Thyroid gland (tissue), 4 donors: ENCODE measurements around the gene LUZP2. TPM values are rescaled to one million over a fixed set of nuclear protein-coding genes. Genes with fewer than 3 reads are reported as not detected.

ENCODE experiments used
- DNase-seq, 2 donors: peaks; one replicate each; pipeline ENCODE4 v3.0.0-alpha.2; 2019
- H3K27ac ChIP-seq, 3 donors: fragments of 200-600 bp; sonication (generic); 1 replicate in 2 of 3; 2 replicates in 1 of 3; pipeline ENCODE4 v1.5.1; 2016 to 2019; ENCODE audit warnings: mild to moderate bottlenecking in 1 of 3, moderate library complexity in 1 of 3
- H3K27me3 ChIP-seq: fragments of 200-600 bp; sonication (generic); one replicate; pipeline ENCODE4 v1.5.1; 2019
- H3K36me3 ChIP-seq, 2 donors: fragments of 200-600 bp; sonication (generic); one replicate each; pipeline ENCODE4 v1.5.1; 2016 to 2019
- H3K4me1 ChIP-seq, 2 donors: fragments of 200-600 bp; sonication (generic); one replicate each; pipeline ENCODE4 v1.5.1; 2017 to 2019
- H3K4me3 ChIP-seq, 3 donors: fragments of 200-600 bp; sonication (generic); replicated peaks in 1 of 3; 1 replicate in 2 of 3; 2 replicates in 1 of 3; pipeline ENCODE4 v1.5.1; 2016; ENCODE audit warnings: mild to moderate bottlenecking in 1 of 3
- H3K9me3 ChIP-seq: fragments of 200-600 bp; sonication (generic); one replicate; pipeline ENCODE4 v1.5.1; 2017
- POLR2A ChIP-seq, 2 donors: fragments of 450-650 bp; IDR thresholded peaks; one replicate each; pipeline ENCODE4 v1.6.1; 2017; ENCODE audit warnings: antibody characterized with exemption in 2 of 2, mild to moderate bottlenecking in 2 of 2, moderate library complexity in 1 of 2
- WGBS, 2 donors: methylation state at CpG; one replicate each; pipeline ENCODE4 v1.1.5; 2017; 5-methylcytosine and 5-hydroxymethylcytosine counted together
- intact Hi-C: fragments of 100-400 bp; cut with DNase I; formaldehyde crosslinking; loops from one replicate; pipeline ENCODE4 v1.15.1; 2023
- total RNA-seq, 4 donors: library from RNA; depleted of rRNA; stranded (reverse); fragments of >200 nt; gene quantifications; one replicate each; pipeline ENCODE4 v1.2.3, GENCODE V29; 2016
- TF ChIP-seq, protein P1 (sequence below), 6 experiments: fragments of 200-600 bp in 3 of 6; fragments of 450-650 bp in 3 of 6; sonication (generic) in 3 of 6; IDR thresholded peaks; one replicate each; pipeline ENCODE4 v1.5.1; 2016 to 2019; ENCODE audit warnings: antibody characterized with exemption in 6 of 6, mild to moderate bottlenecking in 2 of 6, inconsistent platforms in 1 of 6, moderate library complexity in 1 of 6

LUZP2 gene
- total RNA-seq, 4 donors from 2014 or later = not detected

DNA sequence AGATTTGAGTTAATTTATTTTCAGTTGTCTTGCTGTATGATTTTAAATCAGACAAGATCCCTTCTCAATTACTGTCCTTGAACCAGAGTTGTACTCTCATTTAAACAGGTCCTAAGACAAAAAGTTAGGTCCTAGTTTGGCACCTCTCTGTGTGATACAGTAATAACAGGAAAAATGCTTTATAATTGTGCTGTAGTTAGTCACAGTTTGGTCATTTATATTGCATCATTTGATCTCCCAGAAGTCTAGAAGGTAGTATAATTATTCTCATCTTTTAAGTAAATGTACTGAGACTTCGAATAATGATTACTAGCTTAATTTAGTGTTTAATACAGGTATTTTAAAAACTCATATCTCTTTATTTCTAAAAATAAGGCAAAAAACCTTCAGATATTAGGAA, 18.1 kb upstream of the LUZP2 start:
- intact Hi-C loops = no loop called here
- no peaks in the 10 kb centered on the region for H3K27me3 ChIP-seq
- no peak overlapping the region for H3K4me3 ChIP-seq
- no peaks in the 10 kb centered on the region for H3K9me3 ChIP-seq
- WGBS, 2 donors = 83 to 93% methylated on average over 1 of the region's 1 CpG
- TF ChIP-seq, protein P1, sequence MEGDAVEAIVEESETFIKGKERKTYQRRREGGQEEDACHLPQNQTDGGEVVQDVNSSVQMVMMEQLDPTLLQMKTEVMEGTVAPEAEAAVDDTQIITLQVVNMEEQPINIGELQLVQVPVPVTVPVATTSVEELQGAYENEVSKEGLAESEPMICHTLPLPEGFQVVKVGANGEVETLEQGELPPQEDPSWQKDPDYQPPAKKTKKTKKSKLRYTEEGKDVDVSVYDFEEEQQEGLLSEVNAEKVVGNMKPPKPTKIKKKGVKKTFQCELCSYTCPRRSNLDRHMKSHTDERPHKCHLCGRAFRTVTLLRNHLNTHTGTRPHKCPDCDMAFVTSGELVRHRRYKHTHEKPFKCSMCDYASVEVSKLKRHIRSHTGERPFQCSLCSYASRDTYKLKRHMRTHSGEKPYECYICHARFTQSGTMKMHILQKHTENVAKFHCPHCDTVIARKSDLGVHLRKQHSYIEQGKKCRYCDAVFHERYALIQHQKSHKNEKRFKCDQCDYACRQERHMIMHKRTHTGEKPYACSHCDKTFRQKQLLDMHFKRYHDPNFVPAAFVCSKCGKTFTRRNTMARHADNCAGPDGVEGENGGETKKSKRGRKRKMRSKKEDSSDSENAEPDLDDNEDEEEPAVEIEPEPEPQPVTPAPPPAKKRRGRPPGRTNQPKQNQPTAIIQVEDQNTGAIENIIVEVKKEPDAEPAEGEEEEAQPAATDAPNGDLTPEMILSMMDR (IDR thresholded peaks at IDR 0.05) = no peak
- TF ChIP-seq POLR2A (IDR thresholded peaks at IDR 0.05) = no peak
- no peak for DNase-seq
- H3K36me3 ChIP-seq = no peaks in the 10 kb centered on the region
- H3K27ac ChIP-seq = no peak overlapping the region
- no peaks in the 10 kb centered on the region for H3K4me1 ChIP-seq

DNA sequence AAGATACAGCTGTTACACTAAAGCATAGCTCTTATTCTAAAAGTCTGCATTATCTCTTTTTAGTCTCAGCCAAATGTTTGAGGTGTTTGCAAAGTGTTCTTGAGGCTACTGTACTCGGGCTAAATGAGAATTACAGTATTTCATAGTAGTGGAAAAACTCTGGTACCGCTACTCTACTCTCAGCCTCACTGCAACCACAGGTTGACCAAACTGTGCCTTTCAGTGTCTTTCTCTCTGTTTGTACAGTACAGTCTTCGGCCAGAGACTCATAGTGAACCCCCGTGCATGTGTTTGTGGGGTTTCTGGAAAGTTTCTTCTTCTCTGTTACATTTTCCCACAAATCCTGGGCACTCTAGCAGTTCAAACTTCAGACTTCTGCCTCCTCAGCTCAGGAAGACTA, 7.4 kb upstream of the LUZP2 start:
- Histone ChIP-seq H3K27me3 (no peaks in the 10 kb centered on the region), H3K27ac (no peak overlapping the region), H3K36me3 (no peaks in the 10 kb centered on the region), H3K4me1 (no peaks in the 10 kb centered on the region), H3K4me3 (no peak overlapping the region), H3K9me3 (no peaks in the 10 kb centered on the region)
- WGBS, 2 donors = 75 to 80% methylated on average over 4 of the region's 4 CpGs
- no peak for DNase-seq
- no peak for TF ChIP-seq POLR2A (IDR thresholded peaks at IDR 0.05)
- TF ChIP-seq, protein P1 (IDR thresholded peaks at IDR 0.05) = no peak
- intact Hi-C loops = no loop called here

DNA sequence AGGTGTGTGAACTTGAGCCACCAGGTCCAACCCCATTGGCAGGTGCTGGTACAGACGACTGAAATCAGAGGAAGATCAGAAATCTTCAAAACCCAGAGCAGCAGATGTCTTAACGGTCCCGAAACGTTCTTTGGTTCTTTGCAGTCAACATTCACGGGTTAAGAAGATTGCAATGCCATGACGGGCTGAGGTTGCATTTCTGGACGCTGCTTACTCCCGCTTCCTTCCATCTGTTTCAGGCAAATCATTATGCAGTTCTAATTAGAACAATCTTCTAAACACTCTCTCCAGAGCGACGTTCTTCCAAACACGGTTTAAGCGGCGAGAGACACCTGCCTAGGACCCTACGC, 492 bp upstream of the LUZP2 start:
- intact Hi-C loops = no loop called here
- Histone ChIP-seq H3K4me3 (no peak overlapping the region), H3K4me1 (peaks cover 5 to 10% of the 10 kb centered on the region in 2 donors), H3K27me3 (no peaks in the 10 kb centered on the region), H3K36me3 (no peaks in the 10 kb centered on the region), H3K9me3 (no peaks in the 10 kb centered on the region), H3K27ac (no peak overlapping the region)
- 3 to 10% methylated on average over 13 to 14 of the region's 14 CpGs for WGBS, 2 donors
- no peak for TF ChIP-seq POLR2A (IDR thresholded peaks at IDR 0.05)
- TF ChIP-seq, protein P1 (IDR thresholded peaks at IDR 0.05) = no peak
- no peak for DNase-seq

DNA sequence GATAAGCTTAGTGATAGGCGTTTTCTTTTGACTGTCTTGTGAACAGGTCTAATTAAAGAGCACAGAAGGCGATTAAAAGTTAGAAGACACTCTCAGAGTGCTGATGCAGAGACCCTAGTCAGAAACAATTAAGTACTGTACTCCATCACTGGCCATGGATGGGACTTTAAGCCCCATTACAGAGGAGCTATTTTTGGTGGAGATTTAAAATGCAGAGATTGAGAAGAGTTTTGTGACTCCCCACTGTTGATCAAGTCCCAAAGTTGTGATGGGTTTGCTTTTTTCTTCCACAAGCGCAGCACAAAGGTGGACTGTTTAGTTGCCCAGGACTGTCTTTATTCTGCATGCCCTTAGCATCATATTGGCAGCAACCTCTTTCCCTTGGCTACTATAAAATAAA, 978 bp downstream of the LUZP2 start:
- no peak overlapping the region for H3K4me3 ChIP-seq
- TF ChIP-seq, protein P1 (IDR thresholded peaks at IDR 0.05) = no peak
- TF ChIP-seq POLR2A (IDR thresholded peaks at IDR 0.05) = no peak
- no peak for DNase-seq
- H3K9me3 ChIP-seq = no peaks in the 10 kb centered on the region
- peaks cover 5 to 10% of the 10 kb centered on the region in 2 donors for H3K4me1 ChIP-seq
- intact Hi-C loops = no loop called here
- no peak overlapping the region for H3K27ac ChIP-seq
- no peaks in the 10 kb centered on the region for H3K27me3 ChIP-seq
- 79 to 84% methylated on average over 3 of the region's 3 CpGs for WGBS, 2 donors
- H3K36me3 ChIP-seq = no peaks in the 10 kb centered on the region

DNA sequence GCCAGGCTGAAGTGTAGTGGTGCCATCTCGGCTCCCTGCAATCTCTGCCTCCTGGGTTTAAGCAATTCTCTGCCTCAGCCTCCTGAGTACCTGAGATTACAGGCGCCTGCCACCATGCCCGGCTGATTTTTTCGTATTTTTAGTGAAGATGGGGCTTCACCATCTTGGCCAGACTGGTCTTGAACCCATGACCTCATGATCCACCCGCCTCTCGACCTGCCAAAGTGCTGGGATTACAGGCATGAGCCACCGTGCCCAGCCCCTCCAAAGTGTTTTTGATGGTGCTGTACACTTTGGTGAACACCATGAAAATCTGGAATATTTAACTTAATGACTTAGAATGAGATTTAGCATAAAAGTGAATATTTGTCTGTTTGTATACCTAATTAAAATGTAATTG, 5.6 kb downstream of the LUZP2 start:
- Histone ChIP-seq H3K4me3 (no peak overlapping the region), H3K27me3 (no peaks in the 10 kb centered on the region), H3K9me3 (no peaks in the 10 kb centered on the region), H3K4me1 (no peaks in the 10 kb centered on the region), H3K36me3 (no peaks in the 10 kb centered on the region), H3K27ac (no peak overlapping the region)
- intact Hi-C loops = no loop called here
- DNase-seq = no peak
- WGBS, 2 donors = 80 to 90% methylated on average over 7 of the region's 7 CpGs
- TF ChIP-seq, protein P1 (IDR thresholded peaks at IDR 0.05) = no peak
- TF ChIP-seq POLR2A (IDR thresholded peaks at IDR 0.05) = no peak
